GM12878 (cell line): Measurements from ENCODE around the gene ABCB4. TPM values are rescaled to one million over a fixed set of nuclear protein-coding genes. Genes with fewer than 3 reads are reported as not detected.
A peak's percentile ranks its signal among the peaks of the same experiment; 100 is the strongest.

ENCODE experiments used
- ATAC-seq: fragments of 200-7000 bp; cut with Tn5 transposase; 3 replicates; pipeline ENCODE4 v1.9.1; 2020; ENCODE audit warnings: mild to moderate bottlenecking, moderate library complexity
- Bru-seq: library from RNA; stranded (reverse); fragments of 400-500 nt; gene quantifications from one replicate; lab custom pipeline; 2021; lab: Mats Ljungman, UMichigan
- BruChase-seq, 2 experiments: library from RNA; stranded (reverse); fragments of 400-500 nt; gene quantifications; one replicate each; lab custom pipeline; 2021; lab: Mats Ljungman, UMichigan
- BruUV-seq: library from RNA; stranded (reverse); fragments of 400-500 nt; replicated peaks from 2 replicates; lab custom pipeline; 2021; lab: Mats Ljungman, UMichigan
- CTCF ChIA-PET: fragments of 300-600 bp; sonication (Branson Sonifier 250); formaldehyde crosslinking; extraction: SDS; loops from one replicate; lab custom pipeline; 2021; ENCODE audit warnings: inconsistent platforms; lab: Yijun Ruan, JAX
- POLR2A ChIA-PET: fragments of 350-600 bp; formaldehyde crosslinking; extraction: SDS; loops from one replicate; lab custom pipeline; 2021; ENCODE audit warnings: inconsistent platforms; lab: Charles Lee
- RAD21 ChIA-PET: fragments of 300-600 bp; sonication (Branson Sonifier 250); formaldehyde crosslinking; loops from one replicate; lab custom pipeline; 2023; ENCODE audit warnings: antibody characterized with exemption; ENCODE audit not compliant: unreplicated experiment; lab: Charles Lee
- SMC1A ChIA-PET: fragments of 300-600 bp; sonication (Branson Sonifier 250); formaldehyde crosslinking; loops from one replicate; lab custom pipeline; 2023; ENCODE audit not compliant: unreplicated experiment, uncharacterized antibody; lab: Charles Lee
- DNase-seq: peaks from one replicate; pipeline ENCODE4 v3.0.0-alpha.2; 2011; ENCODE audit warnings: low read depth, low spot score
- FAIRE-seq: peaks from 3 replicates; lab custom pipeline; 2011; peaks lifted over from hg19 to GRCh38; lab: Jason Lieb, UNC
- H2AFZ ChIP-seq: 2 replicates; pipeline ENCODE4 v1.6.0; 2011; ENCODE audit warnings: low read depth, low read length, control low read depth; ENCODE audit not compliant: control insufficient read depth
- H3K27ac ChIP-seq: 2 replicates; pipeline ENCODE4 v1.5.1; 2011; ENCODE audit warnings: control low read depth; ENCODE audit not compliant: control insufficient read depth, insufficient read depth
- H3K27me3 ChIP-seq, 2 experiments: replicated peaks in 1 of 2; 2 replicates each; pipeline versions ENCODE4 v1.6.0 to v1.6.1; 2011; ENCODE audit warnings: low read length in 1 of 2; ENCODE audit not compliant: control insufficient read depth in 2 of 2, insufficient read depth in 2 of 2
- H3K36me3 ChIP-seq, 2 experiments: 2 replicates each; pipeline ENCODE4 v1.5.1; 2011; ENCODE audit warnings: low read length in 1 of 2; ENCODE audit not compliant: control insufficient read depth in 2 of 2, insufficient read depth in 2 of 2
- H3K4me1 ChIP-seq: 2 replicates; pipeline ENCODE4 v1.6.1; 2011; ENCODE audit warnings: mild to moderate bottlenecking, low read length, moderate library complexity, mixed read lengths; ENCODE audit not compliant: control insufficient read depth, insufficient read depth
- H3K4me2 ChIP-seq: 2 replicates; pipeline ENCODE4 v1.6.0; 2011; ENCODE audit warnings: control low read depth; ENCODE audit not compliant: control insufficient read depth, insufficient read depth
- H3K4me3 ChIP-seq: fragments of 200-600 bp; sonication (generic); 2 replicates; pipeline ENCODE4 v1.5.1; 2016
- H3K79me2 ChIP-seq: 2 replicates; pipeline ENCODE4 v1.6.0; 2011; ENCODE audit warnings: low read length; ENCODE audit not compliant: control insufficient read depth, insufficient read depth
- H3K9ac ChIP-seq: 2 replicates; pipeline ENCODE4 v1.8.0; 2011; ENCODE audit warnings: low read length, control low read depth, mixed read lengths; ENCODE audit not compliant: control insufficient read depth, insufficient read depth
- H3K9me3 ChIP-seq: replicated peaks from 3 replicates; pipeline ENCODE4 v1.5.1; 2011; ENCODE audit warnings: mild to moderate bottlenecking, low read length; ENCODE audit not compliant: control insufficient read depth, insufficient read depth
- H4K20me1 ChIP-seq: 2 replicates; pipeline ENCODE4 v1.6.0; 2011; ENCODE audit not compliant: control insufficient read depth, insufficient read depth
- ASH2L ChIP-seq: fragments of 300-600, 200-600 bp; sonication (generic); IDR thresholded peaks from 2 replicates; pipeline ENCODE4 v1.6.1; 2017; ENCODE audit warnings: low read depth, mild to moderate bottlenecking, borderline replicate concordance
- BACH1 ChIP-seq: fragments of 450-650 bp; IDR thresholded peaks from 2 replicates; pipeline ENCODE4 v1.6.1; 2017; ENCODE audit warnings: mild to moderate bottlenecking, borderline replicate concordance
- BHLHE40 ChIP-seq, 2 experiments: fragments of 450-650 bp in 1 of 2; IDR thresholded peaks; 2 replicates each; pipeline ENCODE4 v1.6.1; 2011 to 2017; ENCODE audit warnings: low read depth in 2 of 2, borderline replicate concordance in 1 of 2, improper control_type of control experiment in 1 of 2, low read length in 1 of 2, mild to moderate bottlenecking in 1 of 2
- CHD2 ChIP-seq: IDR thresholded peaks from 2 replicates; pipeline ENCODE4 v1.6.1; 2011; ENCODE audit warnings: low read depth, low read length, improper control_type of control experiment, borderline replicate concordance
- DPF2 ChIP-seq: fragments of 450-650 bp; IDR thresholded peaks from 2 replicates; pipeline ENCODE4 v1.6.1; 2017; ENCODE audit warnings: mild to moderate bottlenecking
- EGR1 ChIP-seq, 2 experiments: IDR thresholded peaks; 1 replicate in 1 of 2; 2 replicates in 1 of 2; pipeline ENCODE4 v1.6.1; 2011 to 2012; ENCODE audit warnings: low read depth in 2 of 2, low read length in 2 of 2, borderline replicate concordance in 1 of 2, mild to moderate bottlenecking in 1 of 2, moderate library complexity in 1 of 2
- KAT2A ChIP-seq: conservative IDR thresholded peaks from 2 replicates; pipeline ENCODE4 v1.6.1; 2011; ENCODE audit warnings: low read depth, low read length; ENCODE audit not compliant: control insufficient read depth
- MYC ChIP-seq: IDR thresholded peaks from 2 replicates; pipeline ENCODE4 v1.6.1; 2011; ENCODE audit warnings: mild to moderate bottlenecking, low read length, moderate library complexity, inconsistent platforms; ENCODE audit not compliant: insufficient read depth, insufficient replicate concordance, insufficient read length, severe bottlenecking
- NRF1 ChIP-seq: conservative IDR thresholded peaks from 2 replicates; pipeline ENCODE4 v1.6.1; 2011; ENCODE audit warnings: mild to moderate bottlenecking, low read depth, low read length, improper control_type of control experiment
- PML ChIP-seq: IDR thresholded peaks from 2 replicates; pipeline ENCODE4 v1.6.1; 2012; ENCODE audit warnings: low read length, inconsistent platforms
- POLR2A ChIP-seq: IDR thresholded peaks from 2 replicates; pipeline ENCODE4 v1.6.1; 2011; ENCODE audit warnings: low read depth, mild to moderate bottlenecking, low read length
- SMARCA5 ChIP-seq: fragments of 450-650 bp; IDR thresholded peaks from 2 replicates; pipeline ENCODE4 v1.6.1; 2017; ENCODE audit warnings: mild to moderate bottlenecking
- SPI1 ChIP-seq: IDR thresholded peaks from 2 replicates; pipeline ENCODE4 v1.6.1; 2011; ENCODE audit warnings: low read depth, mild to moderate bottlenecking, low read length, moderate library complexity, borderline replicate concordance; ENCODE audit not compliant: insufficient read depth
- WGBS: methylation state at CpG from one replicate; pipeline ENCODE4 v1.1.6; 2016; ENCODE audit warnings: low lambda C conversion rate; ENCODE audit not compliant: insufficient replicate concordance, insufficient coverage; ENCODE audit errors: missing lambda C conversion rate; 5-methylcytosine and 5-hydroxymethylcytosine counted together
- in situ Hi-C: fragments of 300-500 bp; cut with MboI; formaldehyde crosslinking; loops from 9 replicates; pipeline ENCODE4 v1.14.3; 2018; ENCODE audit warnings: mixed read lengths
- intact Hi-C: fragments of 100-400 bp; cut with micrococcal nuclease; formaldehyde crosslinking; loops from one replicate; pipeline ENCODE4 v1.14.2; 2022; ENCODE audit not compliant: unreplicated experiment
- long read RNA-seq, 2 experiments: library from polyadenylated mRNA; unstranded; transcript quantifications; one replicate each; pipeline ENCODE4 v2.0.0, GENCODE V29; 2019 to 2020
- polyA minus RNA-seq, 3 experiments: library from RNA; depleted of rRNA, polyadenylated mRNA; stranded (reverse); fragments of >200 nt; gene quantifications; 2 replicates each; pipeline ENCODE4 v1.2.3, GENCODE V29; 2011
- polyA plus RNA-seq, 11 experiments: library from polyadenylated mRNA; depleted of rRNA in 4 of 11; unstranded in 6 of 11; stranded (reverse) in 5 of 11; fragments of >200 nt; fragmentation: Nextera tagmentation in 4 of 11; fragmentation: Illumina TruSeq in 1 of 11; extraction: Ambion mirVana in 4 of 11; extraction: Trizol in 1 of 11; gene quantifications; 1 replicate in 1 of 11; 2 replicates in 10 of 11; pipeline versions ENCODE4 v1.2.1 to v1.2.3, GENCODE V29; 2011 to 2016; ENCODE audit warnings: inconsistent platforms in 2 of 11, missing spikeins in 2 of 11, low read depth in 1 of 11
- total RNA-seq, 4 experiments: library from RNA; depleted of rRNA in 3 of 4; stranded (reverse); fragments of >200 nt in 3 of 4; fragmentation: Illumina TruSeq in 1 of 4; extraction: Trizol in 1 of 4; gene quantifications; 2 replicates each; pipeline versions ENCODE4 v1.2.1 to v1.2.3, GENCODE V29; 2013 to 2021
- TF ChIP-seq, protein P1 (sequence below): fragments of 450-650 bp; IDR thresholded peaks from 2 replicates; pipeline ENCODE4 v1.6.1; 2017; ENCODE audit warnings: mild to moderate bottlenecking, moderate library complexity

ABCB4 gene
- total RNA-seq (2013; cell fraction: nucleolus; rRNA removed): 61.1 and 63.0 TPM in 2 replicates
- total RNA-seq (2014; rRNA removed) (6.4 and 10.3 TPM in 2 replicates), total RNA-seq (2014; rRNA removed; fragmentation: Illumina TruSeq; extraction: Trizol) (8.3 and 8.7 TPM in 2 replicates), total RNA-seq (2021) (6.0 and 6.1 TPM in 2 replicates), polyA plus RNA-seq (2011; rRNA removed) (4.5 and 4.6 TPM in 2 replicates), polyA plus RNA-seq (2014; fragmentation: Illumina TruSeq; extraction: Trizol) (4.2 and 5.8 TPM in 2 replicates), polyA plus RNA-seq (2014; fragmentation: Nextera tagmentation; extraction: Ambion mirVana) (1 to 10 TPM; 1.9 to 3.9 TPM), polyA plus RNA-seq (2014; rRNA removed) (5.0 and 5.2 TPM in 2 replicates), polyA plus RNA-seq (2016; fragmentation: Nextera tagmentation; extraction: Ambion mirVana) (1 to 10 TPM; 4.2 to 4.3 TPM), polyA minus RNA-seq (2011; rRNA and poly(A)+ RNA removed) (7.8 and 8.2 TPM in 2 replicates), Bru-seq, nascent RNA (percentile 71 among the genes with signal in this experiment), BruChase-seq, experiment 1, labeled RNA remaining after a 6-hour chase (percentile 54 among the genes with signal in this experiment), BruChase-seq, experiment 2, labeled RNA remaining after a 2-hour chase (percentile 62 among the genes with signal in this experiment)
- polyA plus RNA-seq (2011; ENCODE audit: low read depth): 1.3 TPM
- 1.9 TPM in 2 replicates for polyA plus RNA-seq (2011; cell fraction: cytosol; rRNA removed)
- 10.9 and 12.8 TPM in 2 replicates for polyA plus RNA-seq (2011; cell fraction: nucleus; rRNA removed)
- 2.1 and 2.4 TPM in 2 replicates for polyA plus RNA-seq (2012)
- polyA minus RNA-seq (2011; cell fraction: cytosol; rRNA and poly(A)+ RNA removed): 2.3 and 2.4 TPM in 2 replicates
- 11.2 and 16.8 TPM in 2 replicates for polyA minus RNA-seq (2011; cell fraction: nucleus; rRNA and poly(A)+ RNA removed)
- long read RNA-seq, experiment 1, partial matches to known transcripts: 1 of 1 reads
- long read RNA-seq, experiment 1, other reads (novel, unspliced or antisense): 0 of 1 reads
- long read RNA-seq, experiment 2, partial matches to known transcripts: 9 of 17 reads
- long read RNA-seq, experiment 2, other reads (novel, unspliced or antisense): 7 of 17 reads

DNA sequence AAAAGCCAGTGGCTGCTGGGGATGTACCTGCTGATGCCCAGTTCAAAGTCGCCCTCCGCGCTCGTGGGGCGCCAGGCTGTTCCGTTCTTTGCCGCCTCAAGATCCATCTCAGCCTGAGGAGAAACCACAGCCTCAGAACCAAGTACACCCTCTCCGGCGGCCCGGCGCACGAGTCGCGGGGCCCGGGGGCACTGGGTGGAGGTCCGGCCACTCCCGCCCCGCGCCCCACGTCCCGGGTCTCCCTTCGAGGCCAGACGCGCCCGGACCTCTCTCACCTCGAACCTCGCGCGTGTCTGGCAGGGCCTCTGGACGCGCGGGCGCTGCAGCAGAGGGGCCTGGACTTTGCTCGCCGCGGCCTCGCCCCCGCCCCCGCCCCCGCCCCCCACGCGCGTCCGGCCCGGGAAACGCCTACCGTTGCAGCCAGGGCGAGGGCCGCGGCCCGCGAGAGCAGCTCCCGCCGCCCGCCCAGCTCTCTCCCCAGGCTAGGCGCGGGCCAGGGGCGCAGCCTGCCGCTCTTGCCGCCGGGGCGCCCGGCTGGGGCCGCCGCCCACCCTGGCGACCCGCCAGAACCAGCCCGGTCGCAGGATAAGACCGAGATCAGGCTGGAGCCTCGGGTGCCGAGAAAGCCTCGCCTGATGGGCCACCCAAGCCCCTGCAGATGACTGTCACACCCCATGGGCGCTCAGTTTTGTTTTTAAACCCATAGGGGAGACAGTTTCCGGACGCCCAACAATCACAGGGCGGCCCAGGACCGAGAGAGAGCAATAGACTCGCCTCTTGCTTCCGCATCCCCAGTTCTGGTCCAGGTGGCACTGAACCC is at the start of gene ABCB4:
Gene ABCB4, minus strand, starts transcription at position 322 of the 820 bp plus-strand sequence. Its CDS starts 215 bp downstream, at position 107.
- ATAC-seq (peak; percentile 47), DNase-seq (no peak), FAIRE-seq (no peak)
- H3K27ac ChIP-seq: peak within 1 kb of the TSS; percentile 72
- H3K4me1 ChIP-seq: peaks cover 12% of the 10 kb centered on the region
- ChIA-PET SMC1A (interaction anchor here (1.5 kb wide), 1 partner anchor 124 kb away, joined by 4 read pairs; no protein-coding TSS in a partner anchor), POLR2A (interaction anchor here (0.6 to 1.0 kb wide), 2 partner anchors 13 to 130 kb away, joined by 3 read pairs; partner anchors contain the start of gene CROT), CTCF (no interaction called here), RAD21 (interaction anchor here (0.6 to 1.9 kb wide), 3 partner anchors 13 to 125 kb away, joined by 3 to 5 read pairs (median 4); partner anchors contain the start of gene ABCB1)
- no peaks in the 10 kb centered on the region for H3K79me2 ChIP-seq
- peak within 1 kb of the TSS; percentile 77 for H3K4me3 ChIP-seq
- peak within 1 kb of the TSS; percentile 78 for H2AFZ ChIP-seq
- no peaks in the 10 kb centered on the region for H3K9me3 ChIP-seq
- 4% methylated on average over 49 of the region's 80 CpGs for WGBS
- peak within 1 kb of the TSS; percentile 91 for H3K4me2 ChIP-seq
- BruUV-seq: TSS peak; percentile 88
- in situ Hi-C loops (no loop called here), intact Hi-C loops (loop anchor here (1.0 to 10.0 kb wide), 4 partner anchors 59 to 451 kb away; partner anchors contain the start of genes DBF4 and SLC25A40)
- no peaks in the 10 kb centered on the region for H3K27me3 ChIP-seq
- H3K9ac ChIP-seq: peak within 1 kb of the TSS; percentile 70
- no peaks in the 10 kb centered on the region for H3K36me3 ChIP-seq
- no peaks in the 10 kb centered on the region for H4K20me1 ChIP-seq
- TF ChIP-seq PML (no peak), ASH2L (0 out of 2 replicates have a peak, but pooled peaks have one; percentile 9), KAT2A (no peak), BACH1 (peak; percentile 60), MYC (no peak), SPI1 (no peak), NRF1 (no peak), DPF2 (0 out of 2 replicates have a peak, but pooled peaks have one; percentile 14), CHD2 (0 out of 2 replicates have a peak, but pooled peaks have one; percentile 31), SMARCA5 (peak; percentile 50; the same call in 1 of the 2 replicates), POLR2A (peak; percentile 62; the same call in 1 of the 2 replicates), EGR1 (IDR thresholded peaks at IDR 0.05; ENCODE audit: borderline replicate concordance in 1 of 2, low read depth in 2 of 2, low read length in 2 of 2) (peak in 1 of 2 experiments; percentile 83; a peak in 2 of 3 replicates), BHLHE40 (IDR thresholded peaks at IDR 0.05; ENCODE audit: borderline replicate concordance in 1 of 2, low read depth in 2 of 2, low read length in 1 of 2) (peak in 1 of 2 experiments; percentile 48; a peak in 1 of 4 replicates)
- TF ChIP-seq, protein P1, sequence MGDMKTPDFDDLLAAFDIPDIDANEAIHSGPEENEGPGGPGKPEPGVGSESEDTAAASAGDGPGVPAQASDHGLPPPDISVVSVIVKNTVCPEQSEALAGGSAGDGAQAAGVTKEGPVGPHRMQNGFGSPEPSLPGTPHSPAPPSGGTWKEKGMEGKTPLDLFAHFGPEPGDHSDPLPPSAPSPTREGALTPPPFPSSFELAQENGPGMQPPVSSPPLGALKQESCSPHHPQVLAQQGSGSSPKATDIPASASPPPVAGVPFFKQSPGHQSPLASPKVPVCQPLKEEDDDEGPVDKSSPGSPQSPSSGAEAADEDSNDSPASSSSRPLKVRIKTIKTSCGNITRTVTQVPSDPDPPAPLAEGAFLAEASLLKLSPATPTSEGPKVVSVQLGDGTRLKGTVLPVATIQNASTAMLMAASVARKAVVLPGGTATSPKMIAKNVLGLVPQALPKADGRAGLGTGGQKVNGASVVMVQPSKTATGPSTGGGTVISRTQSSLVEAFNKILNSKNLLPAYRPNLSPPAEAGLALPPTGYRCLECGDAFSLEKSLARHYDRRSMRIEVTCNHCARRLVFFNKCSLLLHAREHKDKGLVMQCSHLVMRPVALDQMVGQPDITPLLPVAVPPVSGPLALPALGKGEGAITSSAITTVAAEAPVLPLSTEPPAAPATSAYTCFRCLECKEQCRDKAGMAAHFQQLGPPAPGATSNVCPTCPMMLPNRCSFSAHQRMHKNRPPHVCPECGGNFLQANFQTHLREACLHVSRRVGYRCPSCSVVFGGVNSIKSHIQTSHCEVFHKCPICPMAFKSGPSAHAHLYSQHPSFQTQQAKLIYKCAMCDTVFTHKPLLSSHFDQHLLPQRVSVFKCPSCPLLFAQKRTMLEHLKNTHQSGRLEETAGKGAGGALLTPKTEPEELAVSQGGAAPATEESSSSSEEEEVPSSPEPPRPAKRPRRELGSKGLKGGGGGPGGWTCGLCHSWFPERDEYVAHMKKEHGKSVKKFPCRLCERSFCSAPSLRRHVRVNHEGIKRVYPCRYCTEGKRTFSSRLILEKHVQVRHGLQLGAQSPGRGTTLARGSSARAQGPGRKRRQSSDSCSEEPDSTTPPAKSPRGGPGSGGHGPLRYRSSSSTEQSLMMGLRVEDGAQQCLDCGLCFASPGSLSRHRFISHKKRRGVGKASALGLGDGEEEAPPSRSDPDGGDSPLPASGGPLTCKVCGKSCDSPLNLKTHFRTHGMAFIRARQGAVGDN: peak; percentile 45
